ENCODE results near the gene FUT3.

FUT3 gene

DNA sequence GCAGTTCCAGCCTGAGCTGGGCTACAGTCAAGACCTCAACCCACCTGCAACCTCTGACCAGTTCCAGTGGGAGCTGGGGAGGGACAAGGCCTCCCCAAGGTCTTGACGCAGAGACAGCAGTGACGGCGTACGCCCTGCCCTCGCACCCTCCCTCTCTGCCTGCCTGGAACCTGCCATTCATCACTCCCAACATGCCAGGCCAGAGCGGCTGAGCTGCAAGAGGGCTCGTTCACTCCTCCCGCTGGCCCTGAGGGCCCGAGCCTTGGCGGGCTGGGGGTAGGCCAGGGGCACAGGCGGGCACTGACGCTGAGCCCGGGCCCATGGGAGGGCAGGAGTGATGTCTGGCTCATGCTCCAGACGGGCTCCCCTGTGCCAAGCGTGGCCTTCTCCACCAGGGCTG is 44.2 kb upstream of the FUT3 start:
- TF ChIP-seq, protein P1, sequence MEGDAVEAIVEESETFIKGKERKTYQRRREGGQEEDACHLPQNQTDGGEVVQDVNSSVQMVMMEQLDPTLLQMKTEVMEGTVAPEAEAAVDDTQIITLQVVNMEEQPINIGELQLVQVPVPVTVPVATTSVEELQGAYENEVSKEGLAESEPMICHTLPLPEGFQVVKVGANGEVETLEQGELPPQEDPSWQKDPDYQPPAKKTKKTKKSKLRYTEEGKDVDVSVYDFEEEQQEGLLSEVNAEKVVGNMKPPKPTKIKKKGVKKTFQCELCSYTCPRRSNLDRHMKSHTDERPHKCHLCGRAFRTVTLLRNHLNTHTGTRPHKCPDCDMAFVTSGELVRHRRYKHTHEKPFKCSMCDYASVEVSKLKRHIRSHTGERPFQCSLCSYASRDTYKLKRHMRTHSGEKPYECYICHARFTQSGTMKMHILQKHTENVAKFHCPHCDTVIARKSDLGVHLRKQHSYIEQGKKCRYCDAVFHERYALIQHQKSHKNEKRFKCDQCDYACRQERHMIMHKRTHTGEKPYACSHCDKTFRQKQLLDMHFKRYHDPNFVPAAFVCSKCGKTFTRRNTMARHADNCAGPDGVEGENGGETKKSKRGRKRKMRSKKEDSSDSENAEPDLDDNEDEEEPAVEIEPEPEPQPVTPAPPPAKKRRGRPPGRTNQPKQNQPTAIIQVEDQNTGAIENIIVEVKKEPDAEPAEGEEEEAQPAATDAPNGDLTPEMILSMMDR (IDR thresholded peaks at IDR 0.05; ENCODE audit: insufficient read depth, missing control alignments), result no peak
- FAIRE-seq (no peak), DNase-seq (ENCODE audit: insufficient read length, low spot score) (no peak)

DNA sequence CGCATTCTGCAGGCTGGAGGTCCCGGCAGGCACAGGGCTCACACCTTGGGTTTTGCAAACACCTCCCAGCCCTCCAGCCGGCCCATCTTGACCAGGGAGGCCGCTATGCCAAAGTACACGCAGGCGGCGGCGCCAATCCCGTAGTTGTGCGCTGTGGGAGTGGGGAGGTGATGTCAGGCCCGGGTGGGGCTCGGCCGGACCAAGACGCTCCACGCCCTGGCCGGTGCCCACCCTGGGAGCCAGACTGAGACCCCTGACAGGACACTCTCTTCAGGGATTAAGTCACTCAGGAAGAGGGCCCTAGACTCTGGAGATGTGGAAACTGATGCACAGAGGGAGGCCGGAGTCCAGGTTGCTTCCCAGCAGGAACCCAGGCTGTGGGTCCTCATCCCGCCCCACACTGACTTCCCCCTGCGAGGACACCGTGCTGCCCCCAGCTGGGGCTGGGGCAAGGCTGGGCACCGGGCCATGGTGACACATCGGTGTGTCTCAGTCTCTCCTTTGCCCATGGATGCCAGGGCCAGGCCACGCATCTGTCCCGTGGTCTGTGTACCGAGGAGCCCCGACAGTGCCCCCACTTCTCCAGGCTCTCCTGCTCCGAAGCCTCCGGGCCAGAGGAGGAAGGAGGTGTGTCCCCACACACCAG is 43.6 kb upstream of the FUT3 start:
- no peak for DNase-seq (ENCODE audit: insufficient read length, low spot score)
- TF ChIP-seq, protein P1 (IDR thresholded peaks at IDR 0.05; ENCODE audit: insufficient read depth, missing control alignments), result no peak
- no peak for FAIRE-seq

DNA sequence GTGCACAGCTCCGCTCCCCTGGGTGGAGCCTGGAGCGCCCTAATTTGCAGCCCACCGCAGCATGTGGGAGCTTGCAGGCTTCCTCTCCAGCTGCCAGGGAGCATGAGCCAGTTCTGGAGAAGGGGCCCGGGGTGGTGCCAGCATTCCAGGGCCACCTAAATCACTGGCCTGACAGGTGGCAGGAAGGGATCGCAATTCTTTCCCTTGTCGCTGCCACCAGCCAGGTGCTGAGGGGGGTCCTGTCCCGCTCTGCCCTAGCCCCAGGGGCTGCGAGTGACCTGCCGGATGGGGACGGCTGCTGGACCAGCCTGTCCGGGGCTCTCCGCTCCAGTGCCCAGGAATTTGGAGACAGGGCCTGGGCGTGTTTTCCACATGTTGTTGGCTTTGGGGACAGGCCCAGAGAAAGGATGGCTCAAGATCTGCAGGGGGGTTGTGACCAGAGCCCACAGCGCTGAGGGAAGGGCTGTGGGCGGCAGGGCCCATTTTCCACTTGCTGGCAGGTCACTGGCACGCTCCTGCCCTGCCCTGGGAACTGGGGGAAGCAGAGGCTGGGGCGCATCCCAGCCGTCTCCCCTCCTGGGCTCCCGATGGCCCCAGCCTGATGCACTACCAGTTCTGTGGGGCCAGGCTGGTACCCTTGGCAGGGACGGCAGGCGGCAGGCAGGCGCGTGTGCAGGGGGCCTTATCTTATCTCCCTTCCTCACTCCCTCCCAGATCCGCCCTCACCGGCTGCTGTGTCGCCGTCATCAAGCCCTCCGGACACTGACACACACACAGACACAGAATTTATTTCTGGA is 42.9 kb upstream of the FUT3 start:
- TF ChIP-seq, protein P1 (IDR thresholded peaks at IDR 0.05; ENCODE audit: insufficient read depth, missing control alignments), result no peak
- no peak for DNase-seq (ENCODE audit: insufficient read length, low spot score)
- no peak for FAIRE-seq

DNA sequence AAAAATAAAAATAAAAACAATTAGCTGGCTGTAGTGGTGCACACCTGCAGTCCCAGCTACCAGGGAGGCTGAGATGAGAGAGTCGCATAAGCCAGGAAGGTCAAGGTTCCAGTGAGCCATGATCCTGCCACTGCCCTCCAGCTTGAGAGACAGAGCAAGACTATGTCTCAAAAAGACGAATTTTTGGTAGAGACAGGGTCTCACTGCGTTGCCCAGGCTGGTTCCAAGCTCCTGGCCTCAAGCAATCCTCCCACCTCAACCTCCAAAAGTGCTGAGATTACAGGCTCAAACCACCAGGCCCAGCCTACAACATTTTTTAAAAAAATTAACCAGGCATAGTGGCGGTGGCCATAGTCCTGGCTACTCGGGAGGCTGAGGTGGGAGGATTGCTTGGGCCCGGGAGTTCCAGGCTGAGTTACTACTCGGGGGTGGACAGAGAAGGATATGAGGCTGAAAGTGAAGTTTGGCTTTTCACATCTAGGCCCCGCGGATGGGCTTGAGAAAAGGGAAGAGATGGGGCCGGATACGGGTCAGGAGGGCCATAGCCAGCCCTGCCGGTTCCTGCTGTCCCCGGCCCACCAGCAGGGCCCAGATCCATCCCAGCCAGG is 42.2 kb upstream of the FUT3 start:
- TF ChIP-seq, protein P1 (IDR thresholded peaks at IDR 0.05; ENCODE audit: insufficient read depth, missing control alignments), result no peak
- FAIRE-seq (no peak), DNase-seq (ENCODE audit: insufficient read length, low spot score) (no peak)

DNA sequence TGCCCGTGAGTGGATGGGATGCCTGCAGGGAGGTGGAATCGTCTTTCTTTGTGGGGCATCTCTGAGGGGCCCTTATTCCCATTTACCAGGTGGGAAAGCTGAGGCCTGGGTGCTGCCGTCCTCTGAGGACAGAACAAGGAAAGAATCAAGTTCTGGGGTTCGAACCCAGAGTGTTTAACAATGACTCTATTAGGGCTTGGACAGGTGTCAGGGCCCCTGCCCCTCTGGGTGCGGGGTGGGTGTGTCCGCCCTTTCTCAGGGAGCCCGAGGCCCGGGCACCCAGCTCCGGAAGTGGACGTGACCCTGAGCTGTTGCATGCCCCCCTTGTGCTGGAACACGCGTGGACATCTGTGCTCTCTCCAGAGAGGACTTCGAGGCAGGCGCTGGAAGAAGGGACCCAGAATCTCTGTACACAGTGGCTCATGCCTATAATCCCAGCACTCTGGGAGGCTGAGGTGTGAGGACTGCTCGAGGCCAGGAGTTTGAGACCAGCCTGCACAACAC is 41.6 kb upstream of the FUT3 start:
- FAIRE-seq (no peak), DNase-seq (ENCODE audit: insufficient read length, low spot score) (no peak)
- TF ChIP-seq, protein P1 (IDR thresholded peaks at IDR 0.05; ENCODE audit: insufficient read depth, missing control alignments), result no peak

DNA sequence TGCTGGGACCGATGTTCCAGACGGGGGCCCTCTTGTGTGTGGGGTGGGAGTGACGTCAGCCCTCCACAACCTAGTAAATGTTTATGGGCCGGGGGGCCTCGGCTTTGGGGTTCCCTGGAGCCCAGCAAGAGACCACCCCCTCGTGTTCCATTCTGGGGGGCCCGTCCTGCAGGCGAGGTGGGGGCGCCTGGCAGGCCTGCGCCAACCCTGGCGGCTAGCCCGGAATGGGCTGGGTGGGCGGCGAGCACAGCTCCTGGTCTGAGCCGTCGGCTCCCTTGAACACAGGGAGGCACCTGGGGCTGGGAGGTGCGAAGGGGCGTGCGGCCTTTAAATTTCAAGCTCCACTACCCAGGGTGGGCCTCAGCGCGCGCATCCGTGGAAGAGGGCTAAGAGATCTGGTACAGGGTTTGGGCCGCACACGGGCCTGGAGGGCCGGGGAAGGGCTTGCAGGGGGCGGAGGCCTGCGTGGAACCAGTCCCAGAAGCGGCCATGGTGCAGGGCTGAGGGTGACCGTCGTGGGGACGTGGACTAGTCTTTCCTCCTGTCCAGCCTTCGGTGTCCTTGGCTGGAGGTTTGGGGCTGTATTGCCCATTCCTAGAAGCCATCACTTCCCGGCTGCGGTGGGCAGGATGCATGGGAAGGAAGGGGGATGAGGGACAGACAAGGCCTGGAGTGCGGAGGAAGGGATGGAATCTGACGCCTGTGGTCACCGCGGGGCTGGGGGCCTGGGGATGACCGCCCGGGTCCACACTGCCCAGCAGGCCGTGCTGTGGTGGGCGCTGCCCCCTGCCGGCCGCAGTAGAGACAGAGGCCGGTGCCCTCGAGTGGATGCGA is 40.9 kb upstream of the FUT3 start:
- no peak for FAIRE-seq
- DNase-seq (ENCODE audit: insufficient read length, low spot score), result no peak
- TF ChIP-seq, protein P1 (IDR thresholded peaks at IDR 0.05; ENCODE audit: insufficient read depth, missing control alignments), result peak; percentile 54

All from D721Med (cell line).